OCI-LY1 (cell line): Measurements from ENCODE around the gene SERGEF.
"Not testable (repeated sequence)": the region's sequence is repeated elsewhere in the genome, so short reads cannot be mapped to it uniquely, and the experiment has no call there.

Experiments used
- H2AFZ ChIP-seq: fragments of 200-600 bp; sonication (generic), shearing (Covaris generic); 2 replicates; pipeline ENCODE4 v1.6.0; 2014; ENCODE audit warnings: antibody characterized with exemption, mild to moderate bottlenecking, low read length
- H3F3A ChIP-seq: fragments of 200-600 bp; sonication (generic), shearing (Covaris generic); 2 replicates; pipeline ENCODE4 v1.6.0; 2014; ENCODE audit warnings: mild to moderate bottlenecking, antibody characterized with exemption, low read length, moderate library complexity; ENCODE audit not compliant: insufficient read depth
- H3K27ac ChIP-seq: fragments of 200-600 bp; sonication (generic); 2 replicates; pipeline ENCODE4 v1.5.1; 2014; ENCODE audit warnings: low read length, mixed run types, mild to moderate bottlenecking, low read depth; ENCODE audit not compliant: poor library complexity, severe bottlenecking
- H3K27me3 ChIP-seq: fragments of 200-600 bp; sonication (generic); 2 replicates; pipeline ENCODE4 v1.6.0; 2014; ENCODE audit warnings: antibody characterized with exemption, mild to moderate bottlenecking, low read length, moderate library complexity; ENCODE audit not compliant: insufficient read depth
- H3K36me3 ChIP-seq: fragments of 200-600 bp; sonication (generic); 2 replicates; pipeline ENCODE4 v1.6.1; 2014; ENCODE audit warnings: mild to moderate bottlenecking, antibody characterized with exemption, low read length, moderate library complexity, mixed read lengths; ENCODE audit not compliant: insufficient read depth
- H3K4me1 ChIP-seq: fragments of 200-600 bp; sonication (generic); 2 replicates; pipeline ENCODE4 v1.5.1; 2014; ENCODE audit warnings: mild to moderate bottlenecking, low read length, moderate library complexity; ENCODE audit not compliant: insufficient read depth, severe bottlenecking
- H3K4me2 ChIP-seq: fragments of 200-600 bp; sonication (generic), shearing (Covaris generic); 2 replicates; pipeline ENCODE4 v1.6.1; 2014; ENCODE audit warnings: low read length
- H3K4me3 ChIP-seq: fragments of 200-600 bp; sonication (generic); 2 replicates; pipeline ENCODE4 v1.5.1; 2014; ENCODE audit warnings: low read length, low read depth, mild to moderate bottlenecking, mixed read lengths; ENCODE audit not compliant: poor library complexity, severe bottlenecking
- H3K79me2 ChIP-seq: fragments of 200-600 bp; shearing (Covaris generic); 2 replicates; pipeline ENCODE4 v1.6.1; 2016; ENCODE audit warnings: mixed run types, low read length, mixed read lengths; ENCODE audit not compliant: insufficient read depth
- H3K9ac ChIP-seq: fragments of 200-600 bp; sonication (generic), shearing (Covaris generic); 2 replicates; pipeline ENCODE4 v1.6.1; 2014; ENCODE audit warnings: mild to moderate bottlenecking, low read length, mixed read lengths
- H3K9me2 ChIP-seq: fragments of 200-600 bp; sonication (generic), shearing (Covaris generic); 2 replicates; pipeline ENCODE4 v1.6.1; 2014; ENCODE audit warnings: low read depth, mild to moderate bottlenecking, low read length, mixed read lengths
- H3K9me3 ChIP-seq: fragments of 200-600 bp; shearing (Covaris generic); 2 replicates; pipeline ENCODE4 v1.6.1; 2014; ENCODE audit warnings: low read length, mixed read lengths
- H4K20me1 ChIP-seq: fragments of 200-600 bp; sonication (generic), shearing (Covaris generic); 2 replicates; pipeline ENCODE4 v1.6.0; 2016; ENCODE audit warnings: mild to moderate bottlenecking, low read length; ENCODE audit not compliant: insufficient read depth
- EZH2 ChIP-seq: fragments of 200-600 bp; sonication (generic), shearing (Covaris generic); IDR thresholded peaks from 2 replicates; pipeline ENCODE4 v1.8.0; 2017; ENCODE audit warnings: borderline replicate concordance, mixed run types, mild to moderate bottlenecking, antibody characterized with exemption, low read length, moderate library complexity, mixed read lengths
- TF ChIP-seq, protein P1 (sequence below): fragments of 200-600 bp; sonication (generic), shearing (Covaris generic); IDR thresholded peaks from 2 replicates; pipeline ENCODE4 v1.5.1; 2017; ENCODE audit warnings: mild to moderate bottlenecking, antibody characterized with exemption, low read length, moderate library complexity, mixed read lengths

SERGEF gene

DNA sequence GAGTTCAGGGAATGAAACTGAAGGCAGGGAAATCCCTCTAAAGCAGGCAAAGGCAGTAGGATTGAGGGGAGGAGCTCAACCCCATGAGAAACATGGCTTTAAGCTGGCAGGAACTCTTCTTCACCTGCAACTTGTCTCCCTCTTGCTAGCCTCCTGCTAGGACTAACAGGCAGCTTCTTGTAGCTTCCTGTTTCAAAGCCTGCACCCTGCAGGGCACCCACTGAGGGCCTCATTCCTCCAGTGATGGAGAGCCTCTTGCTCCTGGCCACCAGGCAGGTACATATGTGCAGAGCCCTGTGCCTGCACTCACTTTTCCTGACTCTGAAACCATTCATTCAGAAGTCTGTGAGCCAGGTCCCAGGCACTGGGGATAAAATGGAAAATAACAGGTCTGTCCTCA, 137.0 kb downstream of the SERGEF start:
- no peak overlapping the region for H2AFZ ChIP-seq

DNA sequence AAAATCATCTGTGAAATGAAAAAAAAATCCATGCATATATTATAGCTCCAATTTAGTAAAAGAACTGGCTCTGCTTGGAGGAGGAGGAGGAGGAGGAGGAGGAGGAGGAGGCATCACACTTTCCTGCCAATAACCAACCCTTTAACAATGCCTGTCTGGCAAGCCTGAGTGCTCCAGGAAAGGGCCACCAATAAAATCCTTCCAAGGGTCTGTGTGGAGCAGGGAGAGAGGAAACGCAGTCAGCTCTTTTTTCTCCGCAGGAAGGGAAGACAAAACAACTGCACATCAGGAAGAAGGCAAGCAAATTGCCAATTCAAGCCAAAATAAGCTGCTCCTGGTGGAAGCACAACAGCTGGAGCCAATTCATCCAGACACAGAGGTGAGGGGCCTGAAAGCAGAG, 139.3 kb downstream of the SERGEF start:
- Histone ChIP-seq H2AFZ (no peak overlapping the region), H3K27ac (no peak overlapping the region), H3K4me1 (no peaks in the 10 kb centered on the region)

More for the DNA sequence above, 137.0 kb downstream of the SERGEF start:
- no peaks in the 10 kb centered on the region for H4K20me1 ChIP-seq
- TF ChIP-seq EZH2 = no peak
- TF ChIP-seq, protein P1, sequence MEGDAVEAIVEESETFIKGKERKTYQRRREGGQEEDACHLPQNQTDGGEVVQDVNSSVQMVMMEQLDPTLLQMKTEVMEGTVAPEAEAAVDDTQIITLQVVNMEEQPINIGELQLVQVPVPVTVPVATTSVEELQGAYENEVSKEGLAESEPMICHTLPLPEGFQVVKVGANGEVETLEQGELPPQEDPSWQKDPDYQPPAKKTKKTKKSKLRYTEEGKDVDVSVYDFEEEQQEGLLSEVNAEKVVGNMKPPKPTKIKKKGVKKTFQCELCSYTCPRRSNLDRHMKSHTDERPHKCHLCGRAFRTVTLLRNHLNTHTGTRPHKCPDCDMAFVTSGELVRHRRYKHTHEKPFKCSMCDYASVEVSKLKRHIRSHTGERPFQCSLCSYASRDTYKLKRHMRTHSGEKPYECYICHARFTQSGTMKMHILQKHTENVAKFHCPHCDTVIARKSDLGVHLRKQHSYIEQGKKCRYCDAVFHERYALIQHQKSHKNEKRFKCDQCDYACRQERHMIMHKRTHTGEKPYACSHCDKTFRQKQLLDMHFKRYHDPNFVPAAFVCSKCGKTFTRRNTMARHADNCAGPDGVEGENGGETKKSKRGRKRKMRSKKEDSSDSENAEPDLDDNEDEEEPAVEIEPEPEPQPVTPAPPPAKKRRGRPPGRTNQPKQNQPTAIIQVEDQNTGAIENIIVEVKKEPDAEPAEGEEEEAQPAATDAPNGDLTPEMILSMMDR = no peak
- H3K4me2 ChIP-seq = no peak overlapping the region
- no peaks in the 10 kb centered on the region for H3K4me1 ChIP-seq
- H3K9me2 ChIP-seq = no peaks in the 10 kb centered on the region
- no peaks in the 10 kb centered on the region for H3F3A ChIP-seq
- no peak overlapping the region for H3K9ac ChIP-seq
- peaks cover 5% of the 10 kb centered on the region for H3K36me3 ChIP-seq
- H3K27me3 ChIP-seq = no peaks in the 10 kb centered on the region
- H3K27ac ChIP-seq = no peak overlapping the region
- no peak overlapping the region for H3K4me3 ChIP-seq
- H3K79me2 ChIP-seq = no peaks in the 10 kb centered on the region
- no peaks in the 10 kb centered on the region for H3K9me3 ChIP-seq

DNA sequence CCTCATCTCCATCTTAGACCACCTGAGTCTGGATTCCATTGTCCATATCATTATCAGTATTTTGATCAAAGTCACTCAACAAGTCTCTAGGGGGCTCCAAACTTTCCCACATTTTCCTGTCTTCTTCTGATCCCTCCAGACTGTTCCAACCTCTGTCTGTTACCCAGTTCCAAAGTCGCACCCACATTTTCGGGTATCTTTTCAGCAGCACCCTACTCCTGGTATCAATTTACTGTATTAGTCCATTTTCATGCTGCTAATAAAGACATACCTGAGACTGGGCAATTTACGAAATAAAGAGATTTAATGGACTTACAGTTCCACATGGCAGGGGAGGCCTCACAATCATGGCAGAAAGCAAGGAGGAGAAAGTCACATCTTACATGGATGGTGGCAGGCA, 144.4 kb downstream of the SERGEF start:
- not testable (repeated sequence) for H3K4me1 ChIP-seq, H3K27ac ChIP-seq, H3K4me2 ChIP-seq, H3K9me2 ChIP-seq, H3K4me3 ChIP-seq, H3K9ac ChIP-seq, H3K79me2 ChIP-seq, H3K27me3 ChIP-seq, H4K20me1 ChIP-seq, H3F3A ChIP-seq, H3K9me3 ChIP-seq, H2AFZ ChIP-seq
- peaks cover 24% of the 10 kb centered on the region for H3K36me3 ChIP-seq

More for the DNA sequence above, 139.3 kb downstream of the SERGEF start:
- Histone ChIP-seq H3K4me3 (no peak overlapping the region), H3K27me3 (no peaks in the 10 kb centered on the region), H3K36me3 (peaks cover 15% of the 10 kb centered on the region), H3K9me3 (no peaks in the 10 kb centered on the region), H3K9ac (no peak overlapping the region), H3K4me2 (no peak overlapping the region), H3K9me2 (no peaks in the 10 kb centered on the region), H3F3A (no peaks in the 10 kb centered on the region), H3K79me2 (no peaks in the 10 kb centered on the region), H4K20me1 (no peaks in the 10 kb centered on the region)
- TF ChIP-seq, protein P1 = no peak
- TF ChIP-seq EZH2 = no peak

DNA sequence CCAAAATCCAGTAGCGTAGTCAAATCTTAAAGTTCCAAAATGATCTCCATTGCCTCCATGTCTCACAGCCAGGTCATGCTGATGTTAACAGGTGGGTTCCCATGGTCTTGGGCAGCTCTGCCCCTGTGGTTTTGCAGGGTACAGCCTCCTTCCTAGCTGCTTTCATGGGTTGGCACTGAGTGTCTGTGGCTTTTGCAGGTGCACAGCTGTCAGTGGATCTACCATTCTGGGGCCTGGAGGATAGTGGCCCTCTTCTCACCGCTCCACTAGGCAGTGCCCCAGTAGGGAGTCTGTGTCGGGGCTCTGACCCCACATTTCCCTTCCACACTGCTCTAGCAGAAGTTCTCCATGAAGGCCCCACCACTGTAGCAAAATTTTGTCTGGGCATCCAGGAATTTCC, 145.5 kb downstream of the SERGEF start:
- H3K27ac ChIP-seq = no peak overlapping the region
- no peaks in the 10 kb centered on the region for H3K9me2 ChIP-seq
- H3K4me1 ChIP-seq = no peaks in the 10 kb centered on the region
- H3F3A ChIP-seq = no peaks in the 10 kb centered on the region
- H3K36me3 ChIP-seq = peaks cover 20% of the 10 kb centered on the region
- no peak overlapping the region for H3K4me3 ChIP-seq
- no peak for TF ChIP-seq EZH2
- TF ChIP-seq, protein P1 = no peak
- H4K20me1 ChIP-seq = no peaks in the 10 kb centered on the region
- H2AFZ ChIP-seq = no peak overlapping the region
- H3K79me2 ChIP-seq = no peaks in the 10 kb centered on the region
- no peak overlapping the region for H3K9ac ChIP-seq
- no peaks in the 10 kb centered on the region for H3K9me3 ChIP-seq
- H3K27me3 ChIP-seq = no peaks in the 10 kb centered on the region
- H3K4me2 ChIP-seq = no peak overlapping the region
